ENCODE measurements around the gene MYO9A.

DNA sequence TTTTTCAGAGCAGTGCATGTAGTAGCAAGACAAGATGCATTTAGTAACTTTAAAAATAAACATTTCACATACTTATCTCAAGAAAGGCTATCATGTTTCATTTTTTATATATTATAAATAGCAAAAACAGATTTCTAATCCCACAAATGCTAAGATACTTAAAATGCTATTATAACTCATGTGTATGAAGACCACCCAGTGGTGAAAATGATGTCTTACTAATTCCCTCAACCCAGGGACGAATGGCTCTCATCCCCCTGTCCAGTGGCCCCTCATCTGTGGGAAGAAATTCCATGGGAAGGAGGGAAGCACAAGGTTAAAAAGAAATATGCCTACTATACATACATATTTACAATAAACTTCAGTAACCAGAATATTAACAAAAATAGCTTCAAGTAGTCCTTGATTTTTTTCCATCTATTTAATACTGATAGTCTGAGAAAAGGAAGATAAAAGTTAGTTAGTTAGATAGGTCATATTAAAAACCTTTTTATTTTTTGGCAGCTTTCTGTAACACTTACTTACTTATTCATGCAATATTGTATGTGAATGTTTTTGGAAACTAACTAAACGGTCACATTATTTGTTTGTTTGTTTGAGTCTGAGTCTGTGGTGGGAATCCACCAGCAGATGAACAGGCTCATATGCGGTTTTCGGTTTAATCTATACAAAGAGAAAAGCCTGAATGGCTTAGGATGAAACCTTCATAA, 292.8 kb downstream of the MYO9A start:
- TF ChIP-seq, protein P1, sequence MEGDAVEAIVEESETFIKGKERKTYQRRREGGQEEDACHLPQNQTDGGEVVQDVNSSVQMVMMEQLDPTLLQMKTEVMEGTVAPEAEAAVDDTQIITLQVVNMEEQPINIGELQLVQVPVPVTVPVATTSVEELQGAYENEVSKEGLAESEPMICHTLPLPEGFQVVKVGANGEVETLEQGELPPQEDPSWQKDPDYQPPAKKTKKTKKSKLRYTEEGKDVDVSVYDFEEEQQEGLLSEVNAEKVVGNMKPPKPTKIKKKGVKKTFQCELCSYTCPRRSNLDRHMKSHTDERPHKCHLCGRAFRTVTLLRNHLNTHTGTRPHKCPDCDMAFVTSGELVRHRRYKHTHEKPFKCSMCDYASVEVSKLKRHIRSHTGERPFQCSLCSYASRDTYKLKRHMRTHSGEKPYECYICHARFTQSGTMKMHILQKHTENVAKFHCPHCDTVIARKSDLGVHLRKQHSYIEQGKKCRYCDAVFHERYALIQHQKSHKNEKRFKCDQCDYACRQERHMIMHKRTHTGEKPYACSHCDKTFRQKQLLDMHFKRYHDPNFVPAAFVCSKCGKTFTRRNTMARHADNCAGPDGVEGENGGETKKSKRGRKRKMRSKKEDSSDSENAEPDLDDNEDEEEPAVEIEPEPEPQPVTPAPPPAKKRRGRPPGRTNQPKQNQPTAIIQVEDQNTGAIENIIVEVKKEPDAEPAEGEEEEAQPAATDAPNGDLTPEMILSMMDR (IDR thresholded peaks at IDR 0.05): no peak
- TF ChIP-seq POLR2A (IDR thresholded peaks at IDR 0.05): no peak

Data from thyroid gland (tissue), 4 donors.